Measurements from ENCODE around the gene PHOX2A.

PHOX2A gene

DNA sequence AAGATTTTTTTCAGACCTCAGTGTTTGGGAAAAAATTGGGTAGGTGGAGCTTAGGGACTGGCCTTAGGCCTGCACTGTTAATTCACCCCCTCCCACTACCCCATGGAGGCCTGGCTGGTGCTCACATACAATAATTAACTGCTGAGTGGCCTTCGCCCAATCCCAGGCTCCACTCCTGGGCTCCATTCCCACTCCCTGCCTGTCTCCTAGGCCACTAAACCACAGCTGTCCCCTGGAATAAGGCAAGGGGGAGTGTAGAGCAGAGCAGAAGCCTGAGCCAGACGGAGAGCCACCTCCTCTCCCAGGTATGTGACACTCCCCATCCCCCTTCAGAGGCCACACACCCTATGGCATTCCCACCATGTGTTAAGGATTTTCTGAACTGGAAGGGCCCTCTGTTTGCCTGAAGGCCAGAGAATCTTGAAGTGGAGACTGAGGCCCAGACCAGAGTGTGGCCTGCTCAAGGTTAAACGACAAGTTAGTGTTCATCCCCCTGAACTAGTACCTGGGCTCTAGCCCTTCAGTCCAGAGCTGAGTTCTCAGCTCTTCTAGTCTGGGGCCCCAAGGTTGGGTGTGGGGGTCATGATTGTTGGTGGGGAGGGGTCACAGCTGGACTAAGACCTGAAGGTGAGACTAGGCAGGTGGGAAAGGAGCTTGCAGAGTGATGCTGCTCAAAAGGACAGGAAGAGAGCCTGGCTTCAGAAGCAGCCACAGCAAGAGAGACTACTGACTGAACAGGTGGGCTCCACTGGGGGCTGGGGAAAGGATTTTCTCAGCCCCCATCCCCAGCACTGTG is 54.3 kb downstream of the PHOX2A start:
- DNase-seq (ENCODE audit: low read depth) = no peak
- peaks cover 4% of the 10 kb centered on the region for H3K27me3 ChIP-seq (replicated peaks; ENCODE audit: control insufficient read depth, insufficient read depth, low read length)
- no peak overlapping the region for H3K9ac ChIP-seq (ENCODE audit: low read length)
- H3K9me3 ChIP-seq (ENCODE audit: control insufficient read depth, low read length) = no peaks in the 10 kb centered on the region
- H3K4me3 ChIP-seq (ENCODE audit: low read length) = no peak overlapping the region
- no peaks in the 10 kb centered on the region for H3K36me3 ChIP-seq (ENCODE audit: control insufficient read depth, insufficient read depth, low read length, severe bottlenecking)
- H3K4me1 ChIP-seq (ENCODE audit: control insufficient read depth, insufficient read depth, low read length) = no peaks in the 10 kb centered on the region
